Neural progenitor cell (in vitro differentiated cells): ENCODE data around the gene DGLUCY.
"Not testable (repeated sequence)": the region's sequence is repeated elsewhere in the genome, so short reads cannot be mapped to it uniquely, and the experiment has no call there.

Experiments
- CTCF ChIP-seq: fragments of 200-600 bp; sonication (generic); IDR thresholded peaks from 2 replicates; pipeline ENCODE4 v1.5.1; 2017; ENCODE audit warnings: antibody characterized with exemption, mild to moderate bottlenecking
- EZH2 ChIP-seq: fragments of 200-600 bp; sonication (generic); IDR thresholded peaks from 2 replicates; pipeline ENCODE4 v1.6.1; 2017; ENCODE audit warnings: antibody characterized with exemption, mild to moderate bottlenecking, moderate library complexity
- EZH2phosphoT487 ChIP-seq: fragments of 200-600 bp; sonication (generic); IDR thresholded peaks from 2 replicates; pipeline ENCODE4 v1.6.1; 2017; ENCODE audit warnings: antibody characterized with exemption

DNA sequence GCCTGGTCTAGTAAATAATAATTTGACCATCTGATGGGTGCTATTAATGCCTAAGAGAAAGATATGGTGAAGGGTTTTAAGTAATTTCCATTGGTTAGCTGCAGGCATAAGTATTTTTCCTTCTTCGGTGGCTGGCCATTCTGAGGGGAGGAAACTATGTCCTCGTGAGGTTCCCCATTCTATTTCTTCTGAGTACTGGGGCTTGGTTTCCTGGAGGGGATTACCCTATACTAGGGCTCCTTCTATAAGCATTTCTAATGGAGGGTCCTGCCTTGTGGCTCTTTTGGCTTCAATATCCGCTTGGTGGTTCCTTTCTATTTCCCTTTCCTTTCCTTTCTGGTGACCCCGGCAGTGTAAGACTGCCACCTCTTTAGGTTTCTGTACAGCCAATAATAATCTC is 112.5 kb downstream of the DGLUCY start:
- not testable (repeated sequence) for TF ChIP-seq CTCF, EZH2phosphoT487, EZH2
